Vagina (tissue), 2 donors: ENCODE results near the gene DDX28.

Experiments used
- POLR2A ChIP-seq, 2 donors: fragments of 450-650 bp; IDR thresholded peaks; one replicate each; pipeline ENCODE4 v1.6.1; 2017; ENCODE audit warnings: antibody characterized with exemption in 2 of 2, mild to moderate bottlenecking in 2 of 2, moderate library complexity in 2 of 2
- POLR2AphosphoS5 ChIP-seq, 2 donors: sonication (generic); formaldehyde crosslinking; IDR thresholded peaks; one replicate each; pipeline ENCODE4 v1.9.0; 2017; ENCODE audit warnings: antibody characterized with exemption in 2 of 2, mild to moderate bottlenecking in 2 of 2, low read depth in 1 of 2; ENCODE audit not compliant: insufficient read depth in 1 of 2
- TF ChIP-seq, protein P1 (sequence below), 3 experiments: fragments of 450-650 bp in 2 of 3; fragments of 200-600 bp in 1 of 3; sonication (generic) in 1 of 3; IDR thresholded peaks; one replicate each; pipeline ENCODE4 v1.5.1; 2017 to 2019; ENCODE audit warnings: antibody characterized with exemption in 3 of 3, mild to moderate bottlenecking in 2 of 3, moderate library complexity in 2 of 3

DNA sequence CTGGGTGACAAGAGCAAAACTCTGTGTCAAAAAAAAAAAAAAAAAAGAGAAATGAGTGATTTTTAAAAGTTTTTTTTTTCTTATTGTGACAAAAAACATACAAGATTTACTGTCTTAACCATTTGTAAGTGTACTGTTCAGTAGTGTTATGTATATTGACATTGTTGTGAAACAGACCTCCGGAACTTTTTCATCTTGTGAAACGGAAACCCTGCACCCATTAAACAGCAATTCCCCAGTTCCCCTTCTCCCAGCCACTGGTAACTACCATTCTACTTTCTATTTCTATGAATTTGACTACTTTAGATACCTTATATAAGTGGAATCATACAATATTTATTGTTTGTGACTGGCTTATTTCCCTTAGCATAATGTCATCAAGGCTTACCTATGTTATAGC lies 18.8 kb upstream of the DDX28 start:
- no peak for TF ChIP-seq POLR2A (IDR thresholded peaks at IDR 0.05)
- TF ChIP-seq, protein P1, sequence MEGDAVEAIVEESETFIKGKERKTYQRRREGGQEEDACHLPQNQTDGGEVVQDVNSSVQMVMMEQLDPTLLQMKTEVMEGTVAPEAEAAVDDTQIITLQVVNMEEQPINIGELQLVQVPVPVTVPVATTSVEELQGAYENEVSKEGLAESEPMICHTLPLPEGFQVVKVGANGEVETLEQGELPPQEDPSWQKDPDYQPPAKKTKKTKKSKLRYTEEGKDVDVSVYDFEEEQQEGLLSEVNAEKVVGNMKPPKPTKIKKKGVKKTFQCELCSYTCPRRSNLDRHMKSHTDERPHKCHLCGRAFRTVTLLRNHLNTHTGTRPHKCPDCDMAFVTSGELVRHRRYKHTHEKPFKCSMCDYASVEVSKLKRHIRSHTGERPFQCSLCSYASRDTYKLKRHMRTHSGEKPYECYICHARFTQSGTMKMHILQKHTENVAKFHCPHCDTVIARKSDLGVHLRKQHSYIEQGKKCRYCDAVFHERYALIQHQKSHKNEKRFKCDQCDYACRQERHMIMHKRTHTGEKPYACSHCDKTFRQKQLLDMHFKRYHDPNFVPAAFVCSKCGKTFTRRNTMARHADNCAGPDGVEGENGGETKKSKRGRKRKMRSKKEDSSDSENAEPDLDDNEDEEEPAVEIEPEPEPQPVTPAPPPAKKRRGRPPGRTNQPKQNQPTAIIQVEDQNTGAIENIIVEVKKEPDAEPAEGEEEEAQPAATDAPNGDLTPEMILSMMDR (IDR thresholded peaks at IDR 0.05), result no peak
- TF ChIP-seq POLR2AphosphoS5 (IDR thresholded peaks at IDR 0.05; ENCODE audit: insufficient read depth in 1 of 2, low read depth in 1 of 2), result no peak
